ENCODE data around the gene EXOC2. TPM values are rescaled to one million over a fixed set of nuclear protein-coding genes. Genes with fewer than 3 reads are reported as not detected.

The EXOC2 gene
- total RNA-seq, 1 experiment from 2014 or later: 45.7 TPM

DNA sequence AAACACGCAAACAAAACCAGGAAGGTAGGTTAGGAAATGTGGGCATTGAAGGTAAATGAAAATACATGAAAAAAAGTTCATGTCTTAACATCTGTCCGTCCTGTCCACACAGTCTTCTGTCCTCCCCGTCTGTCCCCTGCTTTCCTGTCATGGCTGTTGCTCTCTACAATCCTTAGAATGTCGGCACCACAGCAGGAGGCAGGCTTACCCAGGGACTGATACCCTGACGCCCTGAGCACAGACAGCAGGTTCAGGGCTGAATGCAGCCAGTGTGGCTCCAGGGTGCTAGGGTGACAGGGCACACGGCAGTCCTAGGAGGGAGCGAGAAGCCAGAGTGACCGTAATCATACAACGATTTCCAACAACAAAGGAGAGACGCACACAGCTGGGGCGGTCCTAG is 177.7 kb downstream of the EXOC2 start:
- peak overlapping the region; percentile 57; the same call in 1 of the 2 replicates for H3K27ac Mint-ChIP-seq
- peaks cover 16% of the 10 kb centered on the region for H3K36me3 Mint-ChIP-seq
- POLR2A ChIA-PET: no interaction called here
- no peak overlapping the region for H3K4me3 Mint-ChIP-seq
- peaks cover 13% of the 10 kb centered on the region for H3K4me1 Mint-ChIP-seq
- CTCF ChIA-PET: no interaction called here
- H3K9me3 Mint-ChIP-seq: peaks cover 10% of the 10 kb centered on the region
- DNase-seq (ENCODE audit: low spot score) (no peak), ATAC-seq (peak; percentile 62)
- H3K27me3 Mint-ChIP-seq (ENCODE audit: low read depth): no peaks in the 10 kb centered on the region
- TF ChIP-seq, protein P1, sequence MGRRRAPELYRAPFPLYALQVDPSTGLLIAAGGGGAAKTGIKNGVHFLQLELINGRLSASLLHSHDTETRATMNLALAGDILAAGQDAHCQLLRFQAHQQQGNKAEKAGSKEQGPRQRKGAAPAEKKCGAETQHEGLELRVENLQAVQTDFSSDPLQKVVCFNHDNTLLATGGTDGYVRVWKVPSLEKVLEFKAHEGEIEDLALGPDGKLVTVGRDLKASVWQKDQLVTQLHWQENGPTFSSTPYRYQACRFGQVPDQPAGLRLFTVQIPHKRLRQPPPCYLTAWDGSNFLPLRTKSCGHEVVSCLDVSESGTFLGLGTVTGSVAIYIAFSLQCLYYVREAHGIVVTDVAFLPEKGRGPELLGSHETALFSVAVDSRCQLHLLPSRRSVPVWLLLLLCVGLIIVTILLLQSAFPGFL (CRISPR knock-in tag; IDR thresholded peaks at IDR 0.05; ENCODE audit: borderline replicate concordance): no peak
- TF ChIP-seq FOXP1 (CRISPR knock-in tag; IDR thresholded peaks at IDR 0.05; ENCODE audit: borderline replicate concordance) (no peak), NR2C2 (CRISPR knock-in tag; IDR thresholded peaks at IDR 0.05) (no peak), CREB1 (CRISPR knock-in tag; IDR thresholded peaks at IDR 0.05) (no peak), NFATC4 (CRISPR knock-in tag; IDR thresholded peaks at IDR 0.05) (no peak), ZNF138 (CRISPR knock-in tag; conservative IDR thresholded peaks at IDR 0.05) (no peak)
- TF ChIP-seq, protein P2, sequence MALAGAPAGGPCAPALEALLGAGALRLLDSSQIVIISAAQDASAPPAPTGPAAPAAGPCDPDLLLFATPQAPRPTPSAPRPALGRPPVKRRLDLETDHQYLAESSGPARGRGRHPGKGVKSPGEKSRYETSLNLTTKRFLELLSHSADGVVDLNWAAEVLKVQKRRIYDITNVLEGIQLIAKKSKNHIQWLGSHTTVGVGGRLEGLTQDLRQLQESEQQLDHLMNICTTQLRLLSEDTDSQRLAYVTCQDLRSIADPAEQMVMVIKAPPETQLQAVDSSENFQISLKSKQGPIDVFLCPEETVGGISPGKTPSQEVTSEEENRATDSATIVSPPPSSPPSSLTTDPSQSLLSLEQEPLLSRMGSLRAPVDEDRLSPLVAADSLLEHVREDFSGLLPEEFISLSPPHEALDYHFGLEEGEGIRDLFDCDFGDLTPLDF (CRISPR knock-in tag; IDR thresholded peaks at IDR 0.05): no peak
- TF ChIP-seq, protein P3, sequence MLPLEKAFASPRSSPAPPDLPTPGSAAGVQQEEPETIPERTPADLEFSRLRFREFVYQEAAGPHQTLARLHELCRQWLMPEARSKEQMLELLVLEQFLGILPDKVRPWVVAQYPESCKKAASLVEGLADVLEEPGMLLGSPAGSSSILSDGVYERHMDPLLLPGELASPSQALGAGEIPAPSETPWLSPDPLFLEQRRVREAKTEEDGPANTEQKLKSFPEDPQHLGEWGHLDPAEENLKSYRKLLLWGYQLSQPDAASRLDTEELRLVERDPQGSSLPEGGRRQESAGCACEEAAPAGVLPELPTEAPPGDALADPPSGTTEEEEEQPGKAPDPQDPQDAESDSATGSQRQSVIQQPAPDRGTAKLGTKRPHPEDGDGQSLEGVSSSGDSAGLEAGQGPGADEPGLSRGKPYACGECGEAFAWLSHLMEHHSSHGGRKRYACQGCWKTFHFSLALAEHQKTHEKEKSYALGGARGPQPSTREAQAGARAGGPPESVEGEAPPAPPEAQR (CRISPR knock-in tag; IDR thresholded peaks at IDR 0.05): no peak

DNA sequence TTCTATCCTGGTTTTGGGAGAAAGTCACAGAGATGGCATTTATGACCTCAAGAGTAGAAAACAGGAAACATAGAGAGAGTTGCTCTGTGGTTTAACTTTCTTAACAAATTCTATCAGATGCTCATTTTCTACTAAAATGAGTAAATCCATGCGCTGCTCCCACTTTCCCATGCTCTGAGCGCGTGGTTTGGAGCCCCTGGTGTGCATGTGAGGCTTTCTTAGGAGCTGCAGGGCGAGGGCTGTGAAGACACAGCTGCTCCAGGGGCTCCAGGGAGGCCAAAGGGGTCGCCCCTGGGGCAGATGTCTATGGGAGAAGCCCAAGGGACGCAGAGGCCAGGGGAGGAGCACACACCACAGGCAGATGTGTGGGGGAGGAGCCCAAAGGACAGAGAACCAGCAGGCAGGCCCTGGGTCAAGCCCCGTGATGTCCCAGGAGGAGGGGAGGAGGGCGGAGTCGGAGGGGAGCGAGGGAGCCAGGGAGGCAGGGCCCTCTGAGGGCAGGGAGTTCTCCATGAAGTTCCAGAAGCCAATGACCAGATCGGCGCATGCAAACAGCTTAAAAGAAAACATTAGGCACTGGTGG is 178.5 kb downstream of the EXOC2 start:
- H3K9me3 Mint-ChIP-seq: peaks cover 10% of the 10 kb centered on the region
- no peak overlapping the region; the same call in 1 of the 2 replicates for H3K27ac Mint-ChIP-seq
- CTCF ChIA-PET: interaction anchor here (0.5 to 1.0 kb wide), 2 partner anchors 37 to 42 kb away, joined by 3 to 4 read pairs; no protein-coding TSS in a partner anchor
- POLR2A ChIA-PET: no interaction called here
- peaks cover 20% of the 10 kb centered on the region for H3K4me1 Mint-ChIP-seq
- ATAC-seq (peak; percentile 91), DNase-seq (ENCODE audit: low spot score) (peak; percentile 47)
- peaks cover 16% of the 10 kb centered on the region for H3K36me3 Mint-ChIP-seq
- no peak overlapping the region for H3K4me3 Mint-ChIP-seq
- no peaks in the 10 kb centered on the region for H3K27me3 Mint-ChIP-seq (ENCODE audit: low read depth)
- no peak for TF ChIP-seq GTF2I (CRISPR knock-in tag; conservative IDR thresholded peaks at IDR 0.05)
- peak; percentile 15; the same call in 1 of the 2 replicates for TF ChIP-seq ZNF423 (CRISPR knock-in tag; IDR thresholded peaks at IDR 0.05)

DNA sequence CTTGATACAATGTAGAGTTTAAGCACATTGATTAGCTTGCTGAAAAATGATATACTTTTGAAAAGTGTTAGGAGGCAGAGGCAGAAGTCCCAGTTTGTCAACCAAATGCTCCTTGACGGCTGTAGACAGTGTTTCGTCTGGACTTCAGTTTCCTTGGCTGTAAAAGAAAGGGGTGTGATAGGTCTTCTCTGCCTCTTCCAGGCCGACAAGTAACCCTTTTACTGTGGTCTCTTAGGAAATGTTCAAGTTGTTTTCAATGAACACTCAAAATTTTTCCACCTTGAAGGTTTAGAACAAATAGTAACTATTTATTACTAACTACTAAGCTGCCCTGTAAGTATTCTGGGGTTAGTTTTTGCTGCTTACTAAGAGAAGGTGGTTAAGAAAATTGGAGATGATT is 179.0 kb downstream of the EXOC2 start:
- Mint-ChIP-seq H3K27me3 (ENCODE audit: low read depth) (no peaks in the 10 kb centered on the region), H3K27ac (no peak overlapping the region), H3K36me3 (peaks cover 16% of the 10 kb centered on the region), H3K9me3 (peaks cover 10% of the 10 kb centered on the region), H3K4me3 (no peak overlapping the region), H3K4me1 (peaks cover 25% of the 10 kb centered on the region)
- no peak for ATAC-seq
- CTCF ChIA-PET: interaction anchor here (1.0 kb wide), 1 partner anchor 37 kb away, joined by 3 read pairs; no protein-coding TSS in a partner anchor
- POLR2A ChIA-PET: no interaction called here
- DNase-seq (ENCODE audit: low spot score): no peak
- TF ChIP-seq, protein P4, sequence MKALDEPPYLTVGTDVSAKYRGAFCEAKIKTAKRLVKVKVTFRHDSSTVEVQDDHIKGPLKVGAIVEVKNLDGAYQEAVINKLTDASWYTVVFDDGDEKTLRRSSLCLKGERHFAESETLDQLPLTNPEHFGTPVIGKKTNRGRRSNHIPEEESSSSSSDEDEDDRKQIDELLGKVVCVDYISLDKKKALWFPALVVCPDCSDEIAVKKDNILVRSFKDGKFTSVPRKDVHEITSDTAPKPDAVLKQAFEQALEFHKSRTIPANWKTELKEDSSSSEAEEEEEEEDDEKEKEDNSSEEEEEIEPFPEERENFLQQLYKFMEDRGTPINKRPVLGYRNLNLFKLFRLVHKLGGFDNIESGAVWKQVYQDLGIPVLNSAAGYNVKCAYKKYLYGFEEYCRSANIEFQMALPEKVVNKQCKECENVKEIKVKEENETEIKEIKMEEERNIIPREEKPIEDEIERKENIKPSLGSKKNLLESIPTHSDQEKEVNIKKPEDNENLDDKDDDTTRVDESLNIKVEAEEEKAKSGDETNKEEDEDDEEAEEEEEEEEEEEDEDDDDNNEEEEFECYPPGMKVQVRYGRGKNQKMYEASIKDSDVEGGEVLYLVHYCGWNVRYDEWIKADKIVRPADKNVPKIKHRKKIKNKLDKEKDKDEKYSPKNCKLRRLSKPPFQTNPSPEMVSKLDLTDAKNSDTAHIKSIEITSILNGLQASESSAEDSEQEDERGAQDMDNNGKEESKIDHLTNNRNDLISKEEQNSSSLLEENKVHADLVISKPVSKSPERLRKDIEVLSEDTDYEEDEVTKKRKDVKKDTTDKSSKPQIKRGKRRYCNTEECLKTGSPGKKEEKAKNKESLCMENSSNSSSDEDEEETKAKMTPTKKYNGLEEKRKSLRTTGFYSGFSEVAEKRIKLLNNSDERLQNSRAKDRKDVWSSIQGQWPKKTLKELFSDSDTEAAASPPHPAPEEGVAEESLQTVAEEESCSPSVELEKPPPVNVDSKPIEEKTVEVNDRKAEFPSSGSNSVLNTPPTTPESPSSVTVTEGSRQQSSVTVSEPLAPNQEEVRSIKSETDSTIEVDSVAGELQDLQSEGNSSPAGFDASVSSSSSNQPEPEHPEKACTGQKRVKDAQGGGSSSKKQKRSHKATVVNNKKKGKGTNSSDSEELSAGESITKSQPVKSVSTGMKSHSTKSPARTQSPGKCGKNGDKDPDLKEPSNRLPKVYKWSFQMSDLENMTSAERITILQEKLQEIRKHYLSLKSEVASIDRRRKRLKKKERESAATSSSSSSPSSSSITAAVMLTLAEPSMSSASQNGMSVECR (CRISPR knock-in tag; IDR thresholded peaks at IDR 0.05; ENCODE audit: borderline replicate concordance): no peak
- TF ChIP-seq, protein P3 (CRISPR knock-in tag; IDR thresholded peaks at IDR 0.05): no peak
- TF ChIP-seq FOXK1 (CRISPR knock-in tag; IDR thresholded peaks at IDR 0.05) (no peak), NFE2L1 (CRISPR knock-in tag; IDR thresholded peaks at IDR 0.05) (no peak), SMAD3 (CRISPR knock-in tag; IDR thresholded peaks at IDR 0.05; ENCODE audit: borderline replicate concordance) (no peak), NFATC4 (CRISPR knock-in tag; IDR thresholded peaks at IDR 0.05) (no peak), ZNF317 (CRISPR knock-in tag; IDR thresholded peaks at IDR 0.05; ENCODE audit: borderline replicate concordance, low read depth) (no peak), TEAD1 (CRISPR knock-in tag; IDR thresholded peaks at IDR 0.05) (no peak)
- TF ChIP-seq, protein P5, sequence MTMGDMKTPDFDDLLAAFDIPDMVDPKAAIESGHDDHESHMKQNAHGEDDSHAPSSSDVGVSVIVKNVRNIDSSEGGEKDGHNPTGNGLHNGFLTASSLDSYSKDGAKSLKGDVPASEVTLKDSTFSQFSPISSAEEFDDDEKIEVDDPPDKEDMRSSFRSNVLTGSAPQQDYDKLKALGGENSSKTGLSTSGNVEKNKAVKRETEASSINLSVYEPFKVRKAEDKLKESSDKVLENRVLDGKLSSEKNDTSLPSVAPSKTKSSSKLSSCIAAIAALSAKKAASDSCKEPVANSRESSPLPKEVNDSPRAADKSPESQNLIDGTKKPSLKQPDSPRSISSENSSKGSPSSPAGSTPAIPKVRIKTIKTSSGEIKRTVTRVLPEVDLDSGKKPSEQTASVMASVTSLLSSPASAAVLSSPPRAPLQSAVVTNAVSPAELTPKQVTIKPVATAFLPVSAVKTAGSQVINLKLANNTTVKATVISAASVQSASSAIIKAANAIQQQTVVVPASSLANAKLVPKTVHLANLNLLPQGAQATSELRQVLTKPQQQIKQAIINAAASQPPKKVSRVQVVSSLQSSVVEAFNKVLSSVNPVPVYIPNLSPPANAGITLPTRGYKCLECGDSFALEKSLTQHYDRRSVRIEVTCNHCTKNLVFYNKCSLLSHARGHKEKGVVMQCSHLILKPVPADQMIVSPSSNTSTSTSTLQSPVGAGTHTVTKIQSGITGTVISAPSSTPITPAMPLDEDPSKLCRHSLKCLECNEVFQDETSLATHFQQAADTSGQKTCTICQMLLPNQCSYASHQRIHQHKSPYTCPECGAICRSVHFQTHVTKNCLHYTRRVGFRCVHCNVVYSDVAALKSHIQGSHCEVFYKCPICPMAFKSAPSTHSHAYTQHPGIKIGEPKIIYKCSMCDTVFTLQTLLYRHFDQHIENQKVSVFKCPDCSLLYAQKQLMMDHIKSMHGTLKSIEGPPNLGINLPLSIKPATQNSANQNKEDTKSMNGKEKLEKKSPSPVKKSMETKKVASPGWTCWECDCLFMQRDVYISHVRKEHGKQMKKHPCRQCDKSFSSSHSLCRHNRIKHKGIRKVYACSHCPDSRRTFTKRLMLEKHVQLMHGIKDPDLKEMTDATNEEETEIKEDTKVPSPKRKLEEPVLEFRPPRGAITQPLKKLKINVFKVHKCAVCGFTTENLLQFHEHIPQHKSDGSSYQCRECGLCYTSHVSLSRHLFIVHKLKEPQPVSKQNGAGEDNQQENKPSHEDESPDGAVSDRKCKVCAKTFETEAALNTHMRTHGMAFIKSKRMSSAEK (CRISPR knock-in tag; IDR thresholded peaks at IDR 0.05; ENCODE audit: borderline replicate concordance): no peak

All from WTC11 (cell line).